HG03060 (cell line): Measurements from ENCODE around the gene EXOC6.

ENCODE experiments used
- ATAC-seq: cut with Tn5 transposase; IDR thresholded peaks from one replicate; pipeline ENCODE4 v1.9.1; 2021; ENCODE audit warnings: low read depth, moderate number of reproducible peaks; ENCODE audit not compliant: unreplicated experiment

Gene EXOC6

GRCh38 chr10:92832998-92833650 is 15.2 kb upstream of the EXOC6 start:
- ATAC-seq: no peak

GRCh38 chr10:92834331-92834730 is 14.0 kb upstream of the EXOC6 start:
- no peak for ATAC-seq

GRCh38 chr10:92834986-92835385 is 13.3 kb upstream of the EXOC6 start:
- ATAC-seq: no peak

- no peak for ATAC-seq
These were observed 10.9 kb upstream of the EXOC6 start for GRCh38 chr10:92837456-92837855.

GRCh38 chr10:92839191-92840085 is 8.9 kb upstream of the EXOC6 start:
- ATAC-seq: no peak

- no peak for ATAC-seq
These were observed 3.6 kb upstream of the EXOC6 start for GRCh38 chr10:92844746-92845145.

GRCh38 chr10:92845921-92846320 is 2.4 kb upstream of the EXOC6 start:
- no peak for ATAC-seq

GRCh38 chr10:92846344-92846743 is 2.0 kb upstream of the EXOC6 start:
- ATAC-seq: no peak

- no peak for ATAC-seq
These were observed 1.5 kb upstream of the EXOC6 start for GRCh38 chr10:92846854-92847201.

GRCh38 chr10:92847202-92847864 is 987 bp upstream of the EXOC6 start:
- no peak for ATAC-seq

GRCh38 chr10:92848037-92848440 is 281 bp upstream of the EXOC6 start:
- no peak for ATAC-seq

- ATAC-seq: no peak
These were observed 860 bp downstream of the EXOC6 start for GRCh38 chr10:92849234-92849525.

GRCh38 chr10:92849576-92850090 is 1.3 kb downstream of the EXOC6 start:
- no peak for ATAC-seq

GRCh38 chr10:92850185-92850584 is 1.9 kb downstream of the EXOC6 start:
- ATAC-seq: no peak

GRCh38 chr10:92851003-92851402 is 2.7 kb downstream of the EXOC6 start:
- no peak for ATAC-seq

- no peak for ATAC-seq
These were observed 7.2 kb downstream of the EXOC6 start for GRCh38 chr10:92855560-92855959.

- no peak for ATAC-seq
These were observed 9.7 kb downstream of the EXOC6 start for GRCh38 chr10:92857904-92858514.

- ATAC-seq: no peak
These were observed 18.9 kb downstream of the EXOC6 start for GRCh38 chr10:92867235-92867634.

- no peak for ATAC-seq
These were observed 19.7 kb downstream of the EXOC6 start for GRCh38 chr10:92868036-92868435.

GRCh38 chr10:92868557-92868956 is 20.2 kb downstream of the EXOC6 start:
- ATAC-seq: no peak

GRCh38 chr10:92873029-92873428 is 24.7 kb downstream of the EXOC6 start:
- ATAC-seq: no peak
